ENCODE results near the gene PIP4K2A. TPM values are rescaled to one million over a fixed set of nuclear protein-coding genes. Genes with fewer than 3 reads are reported as not detected.

Gene PIP4K2A
- total RNA-seq, 1 donor from 2014 or later = 67.6 TPM

DNA sequence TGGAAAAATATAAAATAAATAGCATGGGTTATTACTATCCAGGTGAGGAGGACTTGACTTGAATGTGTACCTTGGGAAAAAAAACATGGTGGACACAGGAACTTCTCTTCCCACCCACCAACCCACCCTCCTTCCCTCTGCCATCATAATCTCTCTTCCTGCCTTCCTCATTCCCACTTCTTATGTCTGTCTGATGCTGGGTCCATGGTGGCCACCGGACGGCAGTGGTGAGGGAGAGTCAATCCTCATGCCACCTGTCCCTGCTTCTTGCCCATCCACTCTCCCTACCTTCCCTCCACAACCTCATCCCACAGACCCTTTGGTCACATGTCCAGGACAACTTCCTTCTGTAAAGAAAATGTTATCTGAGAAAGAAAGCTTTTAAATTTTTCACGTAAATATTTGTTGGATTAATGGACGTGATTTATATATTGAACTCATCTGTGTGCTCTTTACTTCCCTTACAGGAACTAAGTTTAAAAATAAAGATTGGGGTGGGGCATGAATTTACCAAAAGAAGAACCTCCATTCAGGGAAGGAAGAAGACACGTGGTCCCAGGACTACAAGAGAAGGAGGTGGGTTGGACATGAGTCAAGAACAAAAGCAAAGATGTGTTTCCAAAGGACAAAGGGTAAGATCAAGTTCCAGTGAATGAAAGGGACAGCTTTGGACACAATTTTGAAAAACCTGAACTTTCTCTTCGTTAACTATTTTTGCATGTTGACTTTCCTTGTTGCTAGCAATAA is 104.5 kb downstream of the PIP4K2A start:
- peaks cover 54% of the 10 kb centered on the region for H3K4me1 ChIP-seq
- TF ChIP-seq, protein P1, sequence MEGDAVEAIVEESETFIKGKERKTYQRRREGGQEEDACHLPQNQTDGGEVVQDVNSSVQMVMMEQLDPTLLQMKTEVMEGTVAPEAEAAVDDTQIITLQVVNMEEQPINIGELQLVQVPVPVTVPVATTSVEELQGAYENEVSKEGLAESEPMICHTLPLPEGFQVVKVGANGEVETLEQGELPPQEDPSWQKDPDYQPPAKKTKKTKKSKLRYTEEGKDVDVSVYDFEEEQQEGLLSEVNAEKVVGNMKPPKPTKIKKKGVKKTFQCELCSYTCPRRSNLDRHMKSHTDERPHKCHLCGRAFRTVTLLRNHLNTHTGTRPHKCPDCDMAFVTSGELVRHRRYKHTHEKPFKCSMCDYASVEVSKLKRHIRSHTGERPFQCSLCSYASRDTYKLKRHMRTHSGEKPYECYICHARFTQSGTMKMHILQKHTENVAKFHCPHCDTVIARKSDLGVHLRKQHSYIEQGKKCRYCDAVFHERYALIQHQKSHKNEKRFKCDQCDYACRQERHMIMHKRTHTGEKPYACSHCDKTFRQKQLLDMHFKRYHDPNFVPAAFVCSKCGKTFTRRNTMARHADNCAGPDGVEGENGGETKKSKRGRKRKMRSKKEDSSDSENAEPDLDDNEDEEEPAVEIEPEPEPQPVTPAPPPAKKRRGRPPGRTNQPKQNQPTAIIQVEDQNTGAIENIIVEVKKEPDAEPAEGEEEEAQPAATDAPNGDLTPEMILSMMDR (IDR thresholded peaks at IDR 0.05) = no peak
- no peaks in the 10 kb centered on the region for H3K27me3 ChIP-seq (ENCODE audit: low read depth)
- H3K9me3 ChIP-seq = no peaks in the 10 kb centered on the region
- ATAC-seq (no peak), DNase-seq (no peak)
- intact Hi-C loops (cut with DNase I) = no loop called here
- H3K4me3 ChIP-seq = no peak overlapping the region
- H3K27ac ChIP-seq = no peak overlapping the region
- H3K36me3 ChIP-seq = peaks cover 12% of the 10 kb centered on the region

DNA sequence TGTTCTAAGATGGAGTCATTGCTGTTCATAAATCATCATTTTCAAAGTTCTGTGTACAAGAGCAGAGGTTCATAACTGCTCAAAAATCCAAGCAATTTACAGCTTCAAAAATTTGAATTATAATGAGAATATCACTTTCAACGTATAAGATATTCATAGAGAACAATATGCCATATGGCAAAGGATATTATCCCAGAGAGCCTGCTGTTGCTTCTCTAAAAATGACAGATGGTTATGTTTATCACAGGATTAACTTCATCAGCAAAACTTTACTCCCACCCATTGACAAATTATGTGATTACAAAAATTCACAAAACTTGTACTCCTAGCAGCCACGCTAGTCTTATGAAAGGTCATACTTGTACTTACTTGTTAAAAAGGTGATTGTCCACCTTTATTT is 105.1 kb downstream of the PIP4K2A start:
- ATAC-seq = no peak

DNA sequence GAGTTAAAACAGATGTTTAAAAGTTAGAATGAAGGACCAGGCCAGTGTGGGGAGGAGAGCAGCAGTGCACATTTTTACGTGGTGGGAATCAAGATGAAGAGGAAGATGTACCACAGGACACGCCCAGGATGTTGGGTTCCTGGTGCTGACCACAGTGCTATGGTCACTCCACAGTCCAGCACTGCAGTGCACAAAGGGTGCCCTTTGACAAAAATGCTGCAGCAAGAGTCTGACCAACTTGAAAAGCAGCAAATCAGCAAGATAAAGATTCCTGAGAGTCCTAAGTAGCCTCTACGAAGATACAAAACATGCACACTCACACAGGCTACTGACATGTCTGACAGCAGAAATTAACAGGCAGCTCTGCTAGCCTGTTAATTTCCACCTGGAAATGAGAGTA is 107.1 kb downstream of the PIP4K2A start:
- Histone ChIP-seq H3K36me3 (peaks cover 12% of the 10 kb centered on the region), H3K9me3 (no peaks in the 10 kb centered on the region), H3K27ac (no peak overlapping the region), H3K4me1 (peaks cover 54% of the 10 kb centered on the region), H3K27me3 (ENCODE audit: low read depth) (no peaks in the 10 kb centered on the region), H3K4me3 (no peak overlapping the region)
- intact Hi-C loops (cut with DNase I) = no loop called here
- ATAC-seq (no peak), DNase-seq (no peak)
- TF ChIP-seq, protein P1 (IDR thresholded peaks at IDR 0.05) = no peak

More for the DNA sequence above, 105.1 kb downstream of the PIP4K2A start:
- H3K27me3 ChIP-seq (ENCODE audit: low read depth) = no peaks in the 10 kb centered on the region
- intact Hi-C loops (cut with DNase I) = no loop called here
- H3K27ac ChIP-seq = no peak overlapping the region
- no peak for DNase-seq
- TF ChIP-seq, protein P1 (IDR thresholded peaks at IDR 0.05) = no peak
- H3K4me3 ChIP-seq = no peak overlapping the region
- peaks cover 12% of the 10 kb centered on the region for H3K36me3 ChIP-seq
- H3K4me1 ChIP-seq = peaks cover 54% of the 10 kb centered on the region
- no peaks in the 10 kb centered on the region for H3K9me3 ChIP-seq

DNA sequence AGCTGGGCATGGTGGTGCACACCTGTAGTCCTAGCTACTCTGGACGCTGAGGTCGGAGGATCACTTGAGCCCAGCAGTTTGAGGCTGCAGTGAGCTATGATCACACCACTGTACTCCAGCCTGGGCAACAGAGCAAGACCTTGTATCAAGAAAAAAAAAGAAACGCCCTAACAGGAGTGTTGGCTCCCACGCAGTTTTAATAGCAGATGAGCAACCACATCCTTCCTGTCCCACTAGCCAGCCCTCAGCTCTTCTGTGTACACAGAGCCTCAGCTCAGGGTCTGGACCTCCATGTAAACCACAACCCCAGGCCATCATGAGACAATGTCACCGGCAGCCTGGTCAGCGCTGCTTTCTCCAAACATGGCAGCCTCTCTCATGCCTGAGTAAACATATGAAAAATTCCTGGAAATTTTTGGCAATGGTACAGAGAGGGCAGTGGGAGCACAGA is 108.2 kb downstream of the PIP4K2A start:
- Histone ChIP-seq H3K36me3 (peaks cover 12% of the 10 kb centered on the region), H3K4me3 (no peak overlapping the region), H3K4me1 (peaks cover 58% of the 10 kb centered on the region), H3K27ac (peak overlapping the region; percentile 67), H3K27me3 (ENCODE audit: low read depth) (no peaks in the 10 kb centered on the region), H3K9me3 (no peaks in the 10 kb centered on the region)
- ATAC-seq (peak; percentile 79 to 86), DNase-seq (peak; percentile 63)
- TF ChIP-seq, protein P1 (IDR thresholded peaks at IDR 0.05) = no peak
- intact Hi-C loops (cut with DNase I) = no loop called here

DNA sequence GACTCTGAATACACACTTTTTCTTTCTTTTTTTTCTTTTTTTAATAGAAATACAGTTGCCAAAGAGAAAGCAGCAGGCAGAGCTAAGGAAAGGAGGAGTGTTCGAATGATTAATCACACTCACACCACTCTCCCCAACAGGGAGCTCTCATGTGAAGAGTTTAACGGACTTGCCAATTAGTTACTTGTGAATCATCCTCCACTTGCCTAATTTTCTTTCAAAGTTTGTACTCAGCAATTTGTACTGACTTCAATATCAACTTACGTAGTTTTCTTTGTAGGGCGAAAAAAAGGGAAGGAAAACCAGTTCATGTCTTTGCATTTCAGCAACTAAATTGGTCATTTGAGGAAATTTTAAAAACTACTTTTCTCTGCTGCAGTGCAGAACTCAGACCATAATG is 109.2 kb downstream of the PIP4K2A start:
- peaks cover 12% of the 10 kb centered on the region for H3K36me3 ChIP-seq
- H3K9me3 ChIP-seq = no peaks in the 10 kb centered on the region
- no peak overlapping the region for H3K4me3 ChIP-seq
- peaks cover 50% of the 10 kb centered on the region for H3K4me1 ChIP-seq
- no peaks in the 10 kb centered on the region for H3K27me3 ChIP-seq (ENCODE audit: low read depth)
- ATAC-seq (peak; percentile 70 to 76), DNase-seq (no peak)
- intact Hi-C loops (cut with DNase I) = no loop called here
- H3K27ac ChIP-seq = peak overlapping the region; percentile 4
- TF ChIP-seq, protein P1 (IDR thresholded peaks at IDR 0.05) = no peak

All from lower lobe of right lung (tissue), 2 donors.